GM21723 (cell line): ENCODE data around the gene TTLL1.

Source experiments
- ATAC-seq: cut with Tn5 transposase; IDR thresholded peaks from one replicate; pipeline ENCODE4 v1.9.1; 2021; ENCODE audit warnings: mild to moderate bottlenecking, moderate library complexity; ENCODE audit not compliant: unreplicated experiment

TTLL1 gene

DNA sequence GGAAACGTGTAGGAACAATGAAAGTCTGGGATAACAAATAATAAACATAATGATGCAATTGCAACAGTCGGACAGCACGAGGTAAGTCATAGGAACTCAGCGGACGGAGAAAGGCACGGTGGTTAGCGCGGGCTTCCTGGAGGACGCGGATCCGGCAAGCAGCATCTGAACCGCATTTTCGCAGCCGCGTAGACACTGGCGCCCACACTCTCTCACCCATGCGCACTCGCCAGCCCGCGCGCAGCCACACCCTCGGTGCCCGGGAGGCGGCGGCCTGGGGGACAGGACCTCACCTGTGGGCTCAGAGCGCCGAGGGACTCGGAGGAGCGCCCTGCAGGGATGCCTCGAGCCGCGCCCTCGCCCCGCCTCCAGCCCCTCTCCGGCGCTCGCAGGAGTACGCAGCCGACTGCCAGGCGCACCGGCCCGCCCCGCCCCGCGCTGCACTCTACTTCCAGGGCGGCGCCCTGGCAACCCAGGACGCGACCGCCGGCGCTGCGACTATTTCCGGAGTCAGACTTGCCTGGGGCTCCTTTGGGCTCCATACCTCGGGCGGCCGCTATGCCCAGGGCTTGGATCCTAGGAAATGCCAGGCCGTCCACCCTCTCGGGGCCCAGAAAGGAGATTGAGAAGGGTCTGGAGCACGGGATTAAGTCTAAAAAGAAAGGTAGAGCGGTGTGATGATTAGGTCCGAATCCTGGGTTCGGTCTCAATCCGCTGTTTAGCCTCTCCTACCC is at the start of gene TTLL1:
Gene TTLL1 (minus strand): TSS at position 408 of the 734 bp plus-strand sequence. CDS start 13,805 bp downstream, outside the sequence.
- ATAC-seq, result peak; percentile 78

DNA sequence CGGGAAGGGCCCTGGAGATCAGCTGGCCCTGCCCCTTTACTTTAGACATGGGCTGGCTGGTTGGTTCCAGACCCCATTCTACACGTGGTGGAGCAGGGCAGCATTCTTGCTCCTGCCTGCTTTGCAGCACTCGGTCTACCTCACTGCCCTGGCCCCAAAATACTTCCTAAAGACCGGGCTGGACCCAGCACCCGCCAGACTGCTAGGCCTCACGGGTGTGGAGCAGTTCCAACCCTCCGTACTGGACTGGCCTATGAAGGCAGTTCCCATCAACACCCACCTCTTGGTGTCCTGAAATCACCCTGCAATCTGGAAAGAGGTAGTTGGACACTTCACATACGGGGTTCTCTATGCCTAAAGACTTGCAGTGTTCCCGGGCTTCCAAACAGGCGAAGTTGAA is 47.6 kb upstream of the TTLL1 start:
- no peak for ATAC-seq

DNA sequence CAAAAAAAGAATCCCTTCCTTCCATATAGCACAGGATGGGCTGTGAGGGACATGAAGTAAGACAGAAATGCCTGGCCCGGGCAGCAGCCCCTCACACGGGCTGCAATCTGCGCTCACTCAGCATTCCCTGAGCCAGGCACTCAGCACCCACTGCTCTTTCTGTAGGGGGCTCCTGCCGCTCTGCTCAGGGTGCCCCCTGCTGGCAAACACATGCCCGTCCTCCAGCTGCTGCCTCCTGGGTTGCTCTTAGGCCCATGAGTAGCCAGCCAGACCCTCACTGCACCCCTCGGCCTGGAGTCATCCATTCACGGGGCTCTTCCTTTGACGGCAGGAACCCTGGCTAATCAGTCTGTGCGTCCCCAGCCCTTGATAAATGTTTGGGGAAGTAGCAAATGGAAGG is 47.1 kb upstream of the TTLL1 start:
- no peak for ATAC-seq

GRCh38 chr22:43135565-43135964 is 46.4 kb upstream of the TTLL1 start:
- ATAC-seq, result no peak

GRCh38 chr22:43134553-43134952 is 45.4 kb upstream of the TTLL1 start:
- no peak for ATAC-seq

DNA sequence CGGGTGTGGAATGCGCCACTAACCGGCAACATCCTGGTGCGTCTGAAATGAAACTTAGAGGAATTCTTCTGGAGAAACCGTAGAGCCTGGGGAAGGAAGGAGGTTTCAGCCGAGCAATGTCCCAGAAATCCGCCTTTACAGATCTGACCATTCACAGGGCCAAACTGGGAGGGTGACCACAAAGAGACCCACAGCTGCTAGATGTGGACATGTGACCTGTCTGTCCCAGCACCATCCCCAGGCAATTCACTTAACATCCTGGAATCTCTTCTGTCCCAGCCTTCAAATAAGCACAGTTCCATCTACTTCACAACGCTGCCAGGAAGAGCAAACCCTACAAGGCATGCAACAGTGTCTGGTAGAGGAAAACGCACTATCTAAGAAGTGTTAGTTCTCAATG is 44.2 kb upstream of the TTLL1 start:
- no peak for ATAC-seq

DNA sequence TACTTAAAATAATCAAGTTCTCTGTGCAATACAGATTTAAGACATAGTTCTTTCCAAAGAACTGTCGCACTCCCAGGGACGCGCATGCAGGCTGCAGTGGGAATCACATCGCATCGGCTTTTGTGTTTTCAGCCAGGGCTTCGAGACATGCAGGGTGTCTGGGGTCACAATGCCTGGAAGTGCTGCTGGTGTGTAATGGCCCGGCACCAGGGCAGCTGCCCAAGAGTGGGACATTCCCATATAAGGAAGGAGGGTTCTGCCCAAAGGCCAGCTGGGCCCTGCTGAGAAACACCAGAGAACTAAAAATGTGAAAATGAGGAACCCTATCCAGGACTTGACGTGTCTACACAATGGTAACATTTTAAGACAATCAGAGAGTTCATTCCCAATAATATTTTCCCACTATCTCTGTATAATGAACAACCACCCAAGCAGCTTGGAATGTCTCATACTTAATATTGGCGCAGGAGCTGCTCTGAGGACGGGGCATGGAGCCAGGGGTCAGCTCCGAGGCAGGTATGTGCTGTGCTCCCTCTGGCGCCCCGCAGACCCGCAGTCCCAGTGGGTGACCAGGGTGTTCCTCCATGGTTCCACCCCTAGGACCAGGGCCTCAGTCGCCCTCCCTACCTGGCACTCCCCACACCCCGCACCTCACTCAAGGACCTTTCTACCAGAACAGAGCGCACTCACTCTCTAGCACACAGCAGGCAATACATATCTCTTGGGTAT is 42.7 kb upstream of the TTLL1 start:
- ATAC-seq, result no peak

DNA sequence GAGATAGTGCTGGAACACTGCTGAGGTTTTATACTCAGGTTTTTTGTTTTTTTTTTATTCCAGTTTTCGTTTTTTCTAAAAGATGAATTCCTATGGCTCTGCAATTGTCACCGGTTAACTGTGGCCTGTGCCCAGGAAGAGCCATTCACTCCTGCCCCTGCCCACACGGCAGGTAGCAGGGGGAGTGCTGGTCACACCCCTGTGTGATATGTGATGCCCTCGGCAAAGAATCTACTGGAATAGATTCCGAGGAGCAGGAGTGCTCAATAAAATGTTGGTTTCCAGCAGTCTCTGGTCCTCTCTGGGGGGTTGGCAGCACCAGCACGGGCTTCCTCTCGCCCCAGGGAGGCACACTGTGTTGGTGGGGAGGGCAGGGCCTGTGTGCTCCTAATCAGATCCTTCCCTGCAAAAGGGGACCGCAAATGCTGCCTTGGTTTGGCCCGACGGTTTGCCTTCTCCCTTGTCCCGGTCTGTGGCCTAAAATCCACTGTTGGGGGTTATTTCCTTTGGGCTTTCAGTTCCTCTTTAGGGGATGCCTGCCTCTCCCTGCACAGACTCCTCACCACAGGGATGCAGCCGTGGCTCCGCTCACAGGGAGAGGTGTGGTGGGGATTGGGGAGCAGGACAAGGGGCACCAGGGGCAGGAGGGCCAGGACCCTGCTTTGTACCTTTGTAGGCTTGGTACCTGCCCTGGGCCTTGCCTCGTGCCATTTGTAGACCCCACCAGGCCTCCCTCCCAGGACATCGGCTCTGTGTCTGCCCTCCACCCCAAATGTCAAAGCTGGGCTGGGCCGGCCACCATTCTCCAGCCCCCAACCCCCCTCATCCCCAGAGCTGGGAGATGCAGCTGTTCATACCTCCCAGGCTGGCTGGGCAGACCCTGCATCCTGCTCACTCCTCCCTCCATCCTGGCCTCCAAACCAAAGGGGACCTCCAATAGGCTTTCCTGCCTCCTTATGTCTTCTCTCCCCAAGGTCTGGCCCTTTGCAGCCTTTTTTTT is 40.5 kb upstream of the TTLL1 start:
- ATAC-seq, result no peak

DNA sequence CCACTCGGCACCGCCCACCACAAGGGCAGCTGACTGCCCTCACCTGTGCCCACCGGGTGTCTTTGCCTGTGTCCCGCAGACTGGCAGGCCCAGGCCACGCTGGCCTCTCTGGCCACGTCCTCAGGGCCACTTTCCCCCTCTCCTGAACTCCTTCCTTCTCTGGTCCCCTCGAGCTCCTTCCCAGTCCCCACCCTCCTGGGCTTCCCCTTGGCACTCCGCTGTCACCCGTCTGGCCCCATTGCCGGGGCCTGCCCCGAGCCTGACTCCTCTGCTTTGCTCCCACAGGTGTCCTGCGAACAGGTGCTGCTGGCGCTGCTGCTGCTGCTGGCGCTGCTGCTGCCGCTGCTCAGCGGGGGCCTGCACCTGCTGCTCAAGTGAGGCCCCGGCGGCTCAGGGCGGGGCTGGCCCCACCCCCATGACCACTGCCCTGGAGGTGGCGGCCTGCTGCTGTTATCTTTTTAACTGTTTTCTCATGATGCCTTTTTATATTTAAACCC is 39.8 kb upstream of the TTLL1 start:
- ATAC-seq, result no peak

- ATAC-seq, result no peak
Observed at GRCh38 chr22:43128116-43128515, 38.9 kb upstream of the TTLL1 start.

- ATAC-seq, result no peak
Observed at GRCh38 chr22:43127166-43127908, 38.1 kb upstream of the TTLL1 start.

- no peak for ATAC-seq
Observed at GRCh38 chr22:43126501-43127165, 37.4 kb upstream of the TTLL1 start.

GRCh38 chr22:43118953-43119458 is 29.8 kb upstream of the TTLL1 start:
- peak; percentile 52 for ATAC-seq

DNA sequence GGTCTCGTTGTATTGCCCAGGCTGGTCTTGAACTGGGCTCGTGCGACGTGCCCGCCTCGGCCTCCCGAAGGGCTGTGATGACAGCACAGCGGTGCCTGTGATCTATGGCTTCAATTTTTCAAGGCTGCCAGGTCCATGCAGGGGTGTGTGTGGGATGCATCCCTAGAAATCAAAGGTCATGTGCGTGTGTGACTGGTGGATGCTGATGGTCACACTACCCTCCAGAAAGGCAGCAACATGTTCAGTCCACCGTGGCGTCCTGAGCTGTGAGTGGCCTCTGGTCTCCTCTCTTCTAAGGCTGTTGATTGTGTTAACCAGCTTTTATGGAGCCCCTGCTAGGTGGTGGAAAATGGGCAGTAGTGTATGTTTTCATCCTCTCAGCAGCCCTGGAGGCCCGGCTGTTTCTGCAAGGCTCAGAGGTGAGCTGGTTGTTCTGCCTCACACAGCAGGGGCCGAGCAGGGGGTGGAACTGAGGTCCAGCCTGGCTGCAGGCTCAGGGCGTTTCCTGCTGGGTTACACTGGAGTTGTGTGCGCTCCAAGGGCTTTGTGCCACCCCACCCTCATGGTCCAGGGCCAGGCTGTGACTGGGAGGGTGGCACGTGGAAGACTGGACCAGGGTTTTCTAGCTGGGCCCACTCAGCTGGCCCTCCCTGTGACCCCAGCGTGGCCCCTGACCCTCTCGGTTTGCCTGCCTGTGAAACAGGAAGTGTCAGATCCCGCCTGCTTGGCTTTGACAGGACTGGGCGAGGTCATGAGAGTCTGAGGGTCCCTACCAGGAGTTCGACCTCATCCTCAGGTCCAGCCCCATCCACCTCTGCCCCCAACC is 29.0 kb upstream of the TTLL1 start:
- ATAC-seq, result no peak

GRCh38 chr22:43116932-43117331 is 27.7 kb upstream of the TTLL1 start:
- no peak for ATAC-seq

DNA sequence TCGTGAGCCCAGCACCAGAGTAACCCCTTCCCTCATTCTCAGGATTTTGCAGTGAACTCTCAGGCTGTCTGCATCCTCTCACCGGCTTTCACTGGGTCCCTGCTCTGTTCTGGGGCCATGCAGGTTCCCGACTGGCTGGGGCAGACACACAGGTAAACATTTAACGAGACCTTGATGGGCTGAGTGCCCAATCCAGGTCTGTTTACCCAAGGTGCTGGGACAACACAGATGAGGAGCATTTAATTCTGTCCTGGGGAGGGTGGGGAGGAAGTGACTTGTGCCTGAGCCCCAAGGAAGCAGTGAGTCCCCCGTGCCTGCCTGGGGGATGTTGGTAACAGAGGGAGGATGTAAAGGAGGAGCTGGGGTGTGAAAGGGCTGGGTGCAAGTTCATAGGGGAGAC is 25.8 kb upstream of the TTLL1 start:
- ATAC-seq, result no peak

DNA sequence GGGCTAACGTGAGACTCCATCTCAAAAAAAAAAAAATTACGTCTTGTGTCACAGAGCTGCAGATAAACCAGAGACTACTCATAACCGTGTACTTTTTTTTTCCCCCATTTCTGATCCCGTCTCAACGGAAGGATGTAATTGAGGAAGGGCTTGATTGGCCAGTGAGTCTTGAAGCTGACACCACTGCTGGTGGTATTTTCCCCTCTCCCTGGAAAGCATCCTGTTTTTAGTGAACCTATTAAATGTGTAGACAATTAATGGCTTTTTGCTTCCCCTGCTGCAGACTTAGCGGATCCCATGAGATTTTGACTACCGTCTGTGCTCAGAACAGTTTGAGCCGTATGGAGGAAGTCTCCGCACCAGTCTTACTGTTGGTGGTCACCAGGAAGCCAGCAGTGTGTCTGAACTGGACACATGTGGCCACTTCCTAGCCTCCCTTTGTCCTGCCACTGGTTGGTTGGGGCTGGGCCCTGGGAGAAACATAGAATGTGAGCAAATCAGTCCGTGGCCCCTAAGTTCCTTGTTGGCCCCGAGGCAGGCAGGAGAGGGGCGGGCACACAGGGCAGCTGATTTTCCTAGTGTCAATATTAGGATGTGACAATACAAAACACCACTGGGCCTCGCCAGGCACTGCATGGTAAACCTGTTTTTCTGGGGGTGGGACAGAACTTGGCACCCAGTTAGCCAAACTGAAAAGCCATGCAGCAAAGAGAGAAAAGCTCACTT is 24.5 kb upstream of the TTLL1 start:
- ATAC-seq, result no peak
